Endodermal cell (in vitro differentiated cells): Measurements from ENCODE around the gene LRSAM1. TPM values are rescaled to one million over a fixed set of nuclear protein-coding genes. Genes with fewer than 3 reads are reported as not detected.

Source experiments
- DNase-seq: peaks from one replicate; pipeline ENCODE4 v3.0.0-alpha.2; 2017
- H3K27ac ChIP-seq: 2 replicates; pipeline ENCODE4 v1.5.1; 2013; ENCODE audit warnings: mild to moderate bottlenecking, low read depth, low read length, moderate library complexity
- H3K27me3 ChIP-seq: 2 replicates; pipeline ENCODE4 v1.6.1; 2013; ENCODE audit warnings: mild to moderate bottlenecking, low read length, moderate library complexity; ENCODE audit not compliant: insufficient read depth, control insufficient read depth, poor library complexity, severe bottlenecking
- H3K36me3 ChIP-seq: 2 replicates; pipeline ENCODE4 v1.7.0; 2013; ENCODE audit warnings: mild to moderate bottlenecking, low read length, moderate library complexity; ENCODE audit not compliant: control insufficient read depth, insufficient read depth
- H3K4me1 ChIP-seq: one replicate; pipeline ENCODE4 v1.7.0; 2013; ENCODE audit warnings: low read length; ENCODE audit not compliant: control insufficient read depth, insufficient read depth
- H3K4me3 ChIP-seq: 2 replicates; pipeline ENCODE4 v1.5.1; 2013; ENCODE audit warnings: mild to moderate bottlenecking, low read length, moderate library complexity
- H3K9ac ChIP-seq: 2 replicates; pipeline ENCODE4 v1.6.1; 2013; ENCODE audit warnings: mild to moderate bottlenecking, low read length, moderate library complexity; ENCODE audit not compliant: poor library complexity, severe bottlenecking; ENCODE audit errors: extremely low read depth
- H3K9me3 ChIP-seq: 2 replicates; pipeline ENCODE4 v1.6.1; 2013; ENCODE audit warnings: mild to moderate bottlenecking, low read length, moderate library complexity; ENCODE audit not compliant: control insufficient read depth
- H3K27ac Mint-ChIP-seq: 2 replicates; pipeline ENCODE4 v1.8.0; 2020; ENCODE audit warnings: mixed read lengths
- H3K27me3 Mint-ChIP-seq: 2 replicates; pipeline ENCODE4 v1.8.0; 2021; ENCODE audit warnings: mild to moderate bottlenecking, mixed read lengths; ENCODE audit not compliant: insufficient read depth
- H3K36me3 Mint-ChIP-seq: 2 replicates; pipeline ENCODE4 v1.8.0; 2020; ENCODE audit warnings: low read depth, mixed read lengths
- H3K4me1 Mint-ChIP-seq: 2 replicates; pipeline ENCODE4 v1.8.0; 2020; ENCODE audit warnings: mixed read lengths
- H3K4me3 Mint-ChIP-seq: 2 replicates; pipeline ENCODE4 v1.8.0; 2020; ENCODE audit warnings: mild to moderate bottlenecking, moderate library complexity, mixed read lengths
- H3K9me3 Mint-ChIP-seq: 2 replicates; pipeline ENCODE4 v1.8.0; 2020; ENCODE audit warnings: mild to moderate bottlenecking, mixed read lengths
- CTCF ChIP-seq: fragments of 200-600 bp; sonication (generic); conservative IDR thresholded peaks from 2 replicates; pipeline ENCODE4 v1.5.0; 2021; ENCODE audit warnings: antibody characterized with exemption, mild to moderate bottlenecking
- WGBS, 2 experiments: methylation state at CpG; one replicate each; pipeline versions ENCODE4 v1.1.5 to v1.1.7; 2013; ENCODE audit warnings: missing lambda C conversion rate in 2 of 2, mixed read lengths in 1 of 2; ENCODE audit not compliant: insufficient coverage in 1 of 2, insufficient read length in 1 of 2; 5-methylcytosine and 5-hydroxymethylcytosine counted together
- total RNA-seq, 2 donors: library from RNA; stranded (reverse); fragmentation: NEBNext Ultra II Directional in 1 of 2; extraction: Animal tissue kit (Norgen Biotek cat#: 25700) in 1 of 2; gene quantifications; 2 replicates in 1 of 2; 3 replicates in 1 of 2; pipeline ENCODE4 v1.2.1, GENCODE V29; 2021

LRSAM1 gene
- total RNA-seq, 2 donors from 2014 or later, result 18.4 to 19.8 TPM

GRCh38 chr9:127525401-127526188 lies 74.3 kb downstream of the LRSAM1 start:
- Mint-ChIP-seq H3K4me3 (no peak overlapping the region), H3K27ac (no peak overlapping the region), H3K9me3 (peaks cover 38% of the 10 kb centered on the region), H3K27me3 (no peaks in the 10 kb centered on the region), H3K36me3 (peaks cover 64% of the 10 kb centered on the region), H3K4me1 (peaks cover 12% of the 10 kb centered on the region)
- Histone ChIP-seq H3K27ac (no peak overlapping the region), H3K9ac (no peak overlapping the region), H3K36me3 (peaks cover 49% of the 10 kb centered on the region), H3K27me3 (no peaks in the 10 kb centered on the region), H3K4me1 (no peaks in the 10 kb centered on the region), H3K9me3 (peaks cover 35% of the 10 kb centered on the region), H3K4me3 (peak overlapping the region; percentile 35)
- peak; percentile 79 for TF ChIP-seq CTCF
- no peak for DNase-seq
- 90 to 97% methylated on average over 7 to 8 of the region's 8 CpGs for WGBS, 2 experiments

GRCh38 chr9:127526655-127527559 lies 75.6 kb downstream of the LRSAM1 start:
- Histone ChIP-seq H3K4me3 (no peak overlapping the region), H3K27me3 (no peaks in the 10 kb centered on the region), H3K9me3 (peaks cover 35% of the 10 kb centered on the region), H3K36me3 (peaks cover 49% of the 10 kb centered on the region), H3K27ac (no peak overlapping the region), H3K9ac (no peak overlapping the region), H3K4me1 (no peaks in the 10 kb centered on the region)
- no peak for TF ChIP-seq CTCF
- Mint-ChIP-seq H3K27ac (no peak overlapping the region), H3K4me3 (no peak overlapping the region), H3K27me3 (no peaks in the 10 kb centered on the region), H3K4me1 (peaks cover 17% of the 10 kb centered on the region), H3K9me3 (peaks cover 38% of the 10 kb centered on the region), H3K36me3 (peaks cover 60% of the 10 kb centered on the region)
- no peak for DNase-seq
- 87 to 90% methylated on average over 22 to 29 of the region's 30 CpGs for WGBS, 2 experiments

GRCh38 chr9:127527560-127528268 lies 76.4 kb downstream of the LRSAM1 start:
- peaks cover 36% of the 10 kb centered on the region for H3K9me3 Mint-ChIP-seq
- whole genome bisulfite sequencing, 2 experiments, result 86 to 90% methylated on average over 13 to 17 of the region's 17 CpGs
- no peak for DNase-seq
- peaks cover 52% of the 10 kb centered on the region for H3K36me3 Mint-ChIP-seq
- H3K27ac ChIP-seq, result no peak overlapping the region
- H3K27ac Mint-ChIP-seq, result peak overlapping the region; percentile 33
- no peak overlapping the region for H3K4me3 Mint-ChIP-seq
- H3K9ac ChIP-seq, result no peak overlapping the region
- H3K4me1 Mint-ChIP-seq, result peaks cover 21% of the 10 kb centered on the region
- no peaks in the 10 kb centered on the region for H3K4me1 ChIP-seq
- no peaks in the 10 kb centered on the region for H3K27me3 ChIP-seq
- H3K9me3 ChIP-seq, result peaks cover 32% of the 10 kb centered on the region
- H3K27me3 Mint-ChIP-seq, result no peaks in the 10 kb centered on the region
- peaks cover 41% of the 10 kb centered on the region for H3K36me3 ChIP-seq
- H3K4me3 ChIP-seq, result no peak overlapping the region
- no peak for TF ChIP-seq CTCF
